Activated CD8-positive, alpha-beta T cell treated with anti-CD3 and anti-CD28 coated beads for 36 hours (primary cell): Measurements from ENCODE around the gene NECAB3. TPM values are rescaled to one million over a fixed set of nuclear protein-coding genes. Genes with fewer than 3 reads are reported as not detected.

Source experiments
- ATAC-seq: fragments of 200-7000 bp; cut with Tn5 transposase; one replicate; pipeline ENCODE4 v1.10.0; 2021; ENCODE audit warnings: mild to moderate bottlenecking, moderate library complexity
- CTCF ChIA-PET: fragments of 350-600 bp; sonication (Branson Sonifier 250); formaldehyde crosslinking; loops from one replicate; lab custom pipeline; 2021; ENCODE audit warnings: antibody characterized with exemption; lab: Charles Lee
- POLR2A ChIA-PET: fragments of 350-600 bp; sonication (Branson Sonifier 250); formaldehyde crosslinking; loops from one replicate; lab custom pipeline; 2021; ENCODE audit warnings: antibody characterized with exemption; lab: Charles Lee
- DNase-seq: peaks from one replicate; pipeline ENCODE4 v3.0.0-alpha.2; 2020
- H3K27ac Mint-ChIP-seq: one replicate; pipeline ENCODE4 v1.8.0; 2021; ENCODE audit warnings: mild to moderate bottlenecking, mixed read lengths
- H3K27me3 Mint-ChIP-seq: one replicate; pipeline ENCODE4 v1.8.0; 2021; ENCODE audit warnings: mixed read lengths
- H3K36me3 Mint-ChIP-seq: one replicate; pipeline ENCODE4 v1.8.0; 2021; ENCODE audit warnings: low read depth, mixed read lengths
- H3K4me1 Mint-ChIP-seq: one replicate; pipeline ENCODE4 v1.8.0; 2021; ENCODE audit warnings: low read depth, mixed read lengths
- H3K4me3 Mint-ChIP-seq: one replicate; pipeline ENCODE4 v1.8.0; 2021; ENCODE audit warnings: mild to moderate bottlenecking, moderate library complexity, mixed read lengths
- H3K9me3 Mint-ChIP-seq: one replicate; pipeline ENCODE4 v1.8.0; 2021; ENCODE audit warnings: mixed read lengths
- intact Hi-C: fragments of 100-400 bp; cut with micrococcal nuclease; formaldehyde crosslinking; loops from one replicate; pipeline ENCODE4 v1.10.0; 2022
- total RNA-seq, 2 experiments: library from RNA; stranded (reverse); gene quantifications; one replicate each; pipeline ENCODE4 v1.2.3, GENCODE V29; 2021
- TF ChIP-seq, protein P1 (sequence below): fragments of 200-600 bp; IDR thresholded peaks from one replicate; pipeline ENCODE4 v1.8.0; 2022; ENCODE audit warnings: antibody characterized with exemption, mild to moderate bottlenecking

The NECAB3 gene
- total RNA-seq, 2 experiments from 2014 or later: 13.7 to 16.0 TPM

DNA sequence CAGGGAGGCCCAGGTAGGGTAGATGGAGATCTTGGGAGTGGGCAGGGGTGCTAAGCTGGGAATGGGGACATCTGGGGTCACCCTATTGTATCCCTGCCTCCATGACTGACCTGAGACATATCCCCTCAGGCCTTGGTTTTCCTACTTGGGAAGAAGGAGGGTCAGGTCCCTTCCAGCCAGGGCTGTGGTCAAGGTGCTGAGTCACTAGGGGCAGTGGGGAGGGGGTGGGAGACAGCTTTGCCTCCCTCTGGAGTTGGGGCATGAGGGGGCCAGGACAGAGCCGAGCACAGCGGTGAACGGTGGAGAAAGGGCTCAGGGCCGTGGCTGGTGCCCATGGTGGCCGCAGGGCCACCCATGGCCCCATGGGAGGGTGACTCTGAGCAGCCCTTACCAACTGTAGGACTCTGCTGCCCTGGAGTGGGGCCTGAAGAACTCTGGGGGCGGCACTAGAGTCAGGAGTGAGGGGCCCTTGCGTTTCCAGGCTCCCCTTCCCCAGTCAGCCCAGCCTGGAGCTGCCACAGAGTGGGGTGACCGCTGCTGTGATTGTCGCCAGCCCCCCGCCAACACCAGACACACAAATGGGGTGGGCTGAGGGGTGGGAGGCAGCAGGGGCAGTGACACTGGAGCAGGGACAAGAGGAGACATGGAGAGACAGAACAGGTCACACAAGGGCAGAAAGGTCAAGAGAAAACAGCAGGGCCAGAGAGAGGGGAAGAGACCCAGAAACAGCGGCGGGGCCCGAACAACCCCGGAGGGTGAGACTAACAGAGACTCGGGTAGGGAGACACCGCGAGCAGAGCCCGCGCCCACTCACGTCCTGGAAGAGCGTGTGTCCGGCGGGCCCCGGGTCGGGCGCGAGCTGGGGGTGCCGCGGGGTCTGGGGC lies 576 bp downstream of the NECAB3 start:
- ChIA-PET CTCF (no interaction called here), POLR2A (interaction anchor here (1.0 to 15.4 kb wide), 5 partner anchors 5 to 230 kb away, joined by 3 to 262 read pairs (median 8); partner anchors contain the start of genes ACTL10, C20orf144, NECAB3 and SNTA1)
- Mint-ChIP-seq H3K36me3 (peaks cover 24% of the 10 kb centered on the region), H3K27me3 (no peaks in the 10 kb centered on the region), H3K4me1 (peaks cover 26% of the 10 kb centered on the region), H3K4me3 (peak overlapping the region; percentile 83), H3K9me3 (no peaks in the 10 kb centered on the region), H3K27ac (peak overlapping the region; percentile 78)
- ATAC-seq: peak; percentile 63
- TF ChIP-seq, protein P1, sequence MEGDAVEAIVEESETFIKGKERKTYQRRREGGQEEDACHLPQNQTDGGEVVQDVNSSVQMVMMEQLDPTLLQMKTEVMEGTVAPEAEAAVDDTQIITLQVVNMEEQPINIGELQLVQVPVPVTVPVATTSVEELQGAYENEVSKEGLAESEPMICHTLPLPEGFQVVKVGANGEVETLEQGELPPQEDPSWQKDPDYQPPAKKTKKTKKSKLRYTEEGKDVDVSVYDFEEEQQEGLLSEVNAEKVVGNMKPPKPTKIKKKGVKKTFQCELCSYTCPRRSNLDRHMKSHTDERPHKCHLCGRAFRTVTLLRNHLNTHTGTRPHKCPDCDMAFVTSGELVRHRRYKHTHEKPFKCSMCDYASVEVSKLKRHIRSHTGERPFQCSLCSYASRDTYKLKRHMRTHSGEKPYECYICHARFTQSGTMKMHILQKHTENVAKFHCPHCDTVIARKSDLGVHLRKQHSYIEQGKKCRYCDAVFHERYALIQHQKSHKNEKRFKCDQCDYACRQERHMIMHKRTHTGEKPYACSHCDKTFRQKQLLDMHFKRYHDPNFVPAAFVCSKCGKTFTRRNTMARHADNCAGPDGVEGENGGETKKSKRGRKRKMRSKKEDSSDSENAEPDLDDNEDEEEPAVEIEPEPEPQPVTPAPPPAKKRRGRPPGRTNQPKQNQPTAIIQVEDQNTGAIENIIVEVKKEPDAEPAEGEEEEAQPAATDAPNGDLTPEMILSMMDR: no peak
- peak; percentile 56 for DNase-seq
- intact Hi-C loops: no loop called here

DNA sequence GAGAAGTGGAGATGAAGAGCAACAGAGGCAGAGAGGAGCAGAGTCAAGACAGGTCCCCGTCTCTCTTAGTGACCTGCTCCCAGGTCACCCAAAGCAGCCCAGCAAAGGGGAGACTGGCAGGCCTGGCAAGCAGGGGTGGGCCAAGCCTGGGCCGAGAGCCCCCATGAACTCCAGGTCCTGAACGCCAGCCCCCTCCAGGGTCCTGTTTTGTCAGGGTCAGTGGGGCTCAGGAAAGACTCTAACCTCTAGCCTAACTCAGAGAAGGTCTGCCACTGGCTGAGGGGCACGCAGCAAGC lies 1.2 kb downstream of the NECAB3 start:
- no peak overlapping the region for H3K27ac Mint-ChIP-seq
- peak overlapping the region; percentile 83 for H3K4me3 Mint-ChIP-seq
- DNase-seq: no peak
- POLR2A ChIA-PET: interaction anchor here (1.4 to 15.4 kb wide), 3 partner anchors 7 to 230 kb away, joined by 4 to 262 read pairs (median 8); partner anchors contain the start of genes NECAB3 and SNTA1
- peaks cover 25% of the 10 kb centered on the region for H3K4me1 Mint-ChIP-seq
- H3K27me3 Mint-ChIP-seq: no peaks in the 10 kb centered on the region
- intact Hi-C loops: no loop called here
- H3K9me3 Mint-ChIP-seq: no peaks in the 10 kb centered on the region
- TF ChIP-seq, protein P1: no peak
- ATAC-seq: no peak
- CTCF ChIA-PET: interaction anchor here (2.5 kb wide), 1 partner anchor 12 kb away, joined by 6 read pairs; no protein-coding TSS in a partner anchor
- H3K36me3 Mint-ChIP-seq: peaks cover 24% of the 10 kb centered on the region

DNA sequence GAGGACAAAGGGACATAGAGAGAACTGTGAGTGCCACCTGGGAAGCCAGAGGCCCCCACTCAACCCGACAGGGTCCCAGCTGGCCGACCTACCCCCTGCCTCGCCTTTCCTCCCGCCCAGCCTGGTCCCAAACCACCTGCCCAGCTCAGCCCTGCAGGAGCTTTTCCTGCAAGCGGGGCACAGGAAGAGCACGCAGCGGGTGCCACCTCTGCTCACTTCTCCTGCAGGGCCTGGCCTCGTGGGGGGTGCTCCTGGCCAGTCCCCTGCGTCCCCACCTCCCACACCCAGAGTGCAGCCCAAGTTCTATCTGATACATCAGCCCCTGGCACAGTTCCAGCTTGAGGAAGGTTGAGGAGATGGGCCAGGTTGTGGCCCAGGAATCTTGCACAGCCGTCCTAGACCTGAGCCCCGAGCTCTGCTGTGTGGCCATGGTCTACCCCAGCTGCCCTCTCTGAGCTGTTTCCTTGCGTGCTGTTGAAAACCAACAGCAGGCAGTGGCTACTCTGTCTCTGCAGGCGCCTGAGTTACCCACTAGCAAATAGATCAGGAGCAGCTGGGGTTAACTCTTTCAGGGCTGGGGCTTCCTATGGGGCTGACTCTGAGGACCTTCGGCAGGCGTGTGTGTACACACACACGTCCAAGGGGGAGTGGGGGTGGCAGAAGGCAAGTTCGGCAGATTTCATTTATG lies 1.7 kb downstream of the NECAB3 start:
- TF ChIP-seq, protein P1: no peak
- no peak for ATAC-seq
- Mint-ChIP-seq H3K36me3 (peaks cover 22% of the 10 kb centered on the region), H3K27ac (no peak overlapping the region), H3K4me1 (peaks cover 24% of the 10 kb centered on the region), H3K4me3 (peak overlapping the region; percentile 83), H3K9me3 (no peaks in the 10 kb centered on the region), H3K27me3 (no peaks in the 10 kb centered on the region)
- ChIA-PET POLR2A (interaction anchor here (1.4 to 15.4 kb wide), 3 partner anchors 7 to 229 kb away, joined by 4 to 262 read pairs (median 8); partner anchors contain the start of genes NECAB3 and SNTA1), CTCF (interaction anchor here (2.5 kb wide), 1 partner anchor 13 kb away, joined by 6 read pairs; no protein-coding TSS in a partner anchor)
- intact Hi-C loops: no loop called here
- no peak for DNase-seq

DNA sequence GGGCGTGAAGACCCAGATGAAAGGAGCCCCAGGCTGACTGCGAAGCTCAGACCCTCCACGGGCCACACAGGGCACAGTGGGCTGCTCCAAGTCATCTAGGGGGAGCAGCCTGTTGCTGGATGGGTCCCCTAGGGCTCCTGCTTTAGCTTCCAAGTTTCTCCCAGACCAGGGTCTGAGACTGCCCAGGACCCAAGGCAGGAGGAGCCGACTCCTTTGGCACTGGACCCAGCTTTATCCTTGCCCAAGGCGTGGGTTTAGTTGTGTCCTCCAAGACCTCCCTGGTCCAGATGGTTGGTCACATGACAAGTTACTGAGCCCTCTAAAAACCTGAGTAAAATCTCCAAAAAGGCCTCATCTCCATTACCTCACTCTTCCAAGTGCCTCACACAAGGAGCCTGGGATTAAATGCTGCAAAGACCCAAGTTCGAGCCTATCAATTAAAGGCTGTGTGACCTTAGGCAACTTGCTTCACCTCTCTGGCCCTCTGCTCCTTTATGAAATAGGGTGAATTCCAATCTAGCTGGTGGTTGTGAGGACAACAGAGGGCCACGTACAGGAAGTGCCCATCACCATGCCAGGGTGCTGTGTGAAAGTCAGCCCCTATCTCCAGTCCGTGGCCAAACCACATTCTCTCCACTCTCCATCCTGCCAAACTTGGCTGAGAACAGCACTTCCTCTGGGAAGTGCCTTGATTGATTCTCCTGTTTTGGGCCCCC lies 2.5 kb downstream of the NECAB3 start:
- Mint-ChIP-seq H3K36me3 (peaks cover 15% of the 10 kb centered on the region), H3K4me1 (peaks cover 22% of the 10 kb centered on the region), H3K27me3 (no peaks in the 10 kb centered on the region), H3K27ac (no peak overlapping the region), H3K4me3 (no peak overlapping the region), H3K9me3 (no peaks in the 10 kb centered on the region)
- ChIA-PET CTCF (interaction anchor here (1.7 to 2.5 kb wide), 3 partner anchors 9 to 214 kb away, joined by 5 to 7 read pairs (median 6); no protein-coding TSS in a partner anchor), POLR2A (interaction anchor here (0.6 to 15.4 kb wide), 4 partner anchors 8 to 228 kb away, joined by 3 to 262 read pairs (median 6); partner anchors contain the start of genes NECAB3 and SNTA1)
- intact Hi-C loops: no loop called here
- TF ChIP-seq, protein P1: no peak
- ATAC-seq: no peak
- DNase-seq: no peak
